ENCODE data around the gene KAZALD1. TPM values are rescaled to one million over a fixed set of nuclear protein-coding genes. Genes with fewer than 3 reads are reported as not detected.
A peak's percentile ranks its signal among the peaks of the same experiment; 100 is the strongest.

KAZALD1 gene
- total RNA-seq, 2 donors from 2014 or later: 7.0 to 7.5 TPM

- H3K27ac ChIP-seq: no peak overlapping the region
- no peaks in the 10 kb centered on the region for H3K27me3 ChIP-seq
- no peak for TF ChIP-seq CTCF (IDR thresholded peaks at IDR 0.05)
- H3K4me3 ChIP-seq: no peak overlapping the region
- H3K36me3 ChIP-seq: no peaks in the 10 kb centered on the region
- H3K9me3 ChIP-seq: no peaks in the 10 kb centered on the region
- peaks cover 0 to 17% of the 10 kb centered on the region in 2 donors for H3K4me1 ChIP-seq
- no peak for DNase-seq (ENCODE audit: low spot score)
These were observed 33.1 kb upstream of the KAZALD1 start for GRCh38 chr10:101028446-101029337.

- no peak for DNase-seq (ENCODE audit: low spot score)
- no peaks in the 10 kb centered on the region for H3K27me3 ChIP-seq
- peaks cover 0 to 20% of the 10 kb centered on the region in 2 donors for H3K4me1 ChIP-seq
- H3K36me3 ChIP-seq: peaks cover 2% of the 10 kb centered on the region
- H3K27ac ChIP-seq: no peak overlapping the region
- TF ChIP-seq CTCF (IDR thresholded peaks at IDR 0.05): no peak
- H3K4me3 ChIP-seq: no peak overlapping the region
- no peaks in the 10 kb centered on the region for H3K9me3 ChIP-seq
These were observed 32.1 kb upstream of the KAZALD1 start for GRCh38 chr10:101029520-101030295.

GRCh38 chr10:101030496-101031127, 31.2 kb upstream of the KAZALD1 start:
- no peaks in the 10 kb centered on the region for H3K27me3 ChIP-seq
- peak overlapping the region; percentile 77 to 89 for H3K4me3 ChIP-seq
- peak overlapping the region; percentile 99 to 100 for H3K27ac ChIP-seq
- TF ChIP-seq CTCF (IDR thresholded peaks at IDR 0.05): no peak
- H3K9me3 ChIP-seq: no peaks in the 10 kb centered on the region
- peaks cover 0 to 20% of the 10 kb centered on the region in 2 donors for H3K4me1 ChIP-seq
- peaks cover 11% of the 10 kb centered on the region for H3K36me3 ChIP-seq
- no peak for DNase-seq (ENCODE audit: low spot score)

- H3K27ac ChIP-seq: peak within 1 kb of the TSS; percentile 99 to 100
- no peaks in the 10 kb centered on the region for H3K27me3 ChIP-seq
- peaks cover 17% of the 10 kb centered on the region for H3K36me3 ChIP-seq
- peaks cover 0 to 20% of the 10 kb centered on the region in 2 donors for H3K4me1 ChIP-seq
- TF ChIP-seq CTCF (IDR thresholded peaks at IDR 0.05): no peak
- no peaks in the 10 kb centered on the region for H3K9me3 ChIP-seq
- peak within 1 kb of the TSS; percentile 77 to 89 for H3K4me3 ChIP-seq
- DNase-seq (ENCODE audit: low spot score): peak; percentile 93
These were observed 30.5 kb upstream of the KAZALD1 start, which contains the start of the genes PDZD7 and SFXN3 for GRCh38 chr10:101031128-101031795. Gene PDZD7, minus strand, starts transcription at chr10:101031129. Its CDS starts 910 bp downstream, at chr10:101030219. Gene SFXN3, plus strand, starts transcription at chr10:101031234. Its CDS starts 3,461 bp downstream, at chr10:101034695.

Measured in right atrium auricular region (tissue), 2 donors.